Spleen (tissue), 11 donors: Measurements from ENCODE around the gene PRIM2. TPM values are rescaled to one million over a fixed set of nuclear protein-coding genes. Genes with fewer than 3 reads are reported as not detected.
"Not testable (repeated sequence)": the region's sequence is repeated elsewhere in the genome, so short reads cannot be mapped to it uniquely, and the experiment has no call there.

Experiments used
- DNase-seq: peaks from one replicate; pipeline ENCODE4 v3.0.0-alpha.2; 2020
- H3K27ac ChIP-seq, 8 donors: fragments of 200-600 bp; sonication (generic) in 7 of 8; 1 replicate in 4 of 8; 2 replicates in 4 of 8; pipeline versions ENCODE4 v1.5.0 to v1.8.0; 2016 to 2021; ENCODE audit warnings: inconsistent platforms in 4 of 8, mild to moderate bottlenecking in 4 of 8, moderate library complexity in 1 of 8
- H3K27me3 ChIP-seq, 7 donors: fragments of 200-600 bp; sonication (generic) in 6 of 7; replicated peaks in 1 of 7; 1 replicate in 4 of 7; 2 replicates in 3 of 7; pipeline versions ENCODE4 v1.5.0 to v1.8.0; 2016 to 2021; ENCODE audit warnings: inconsistent platforms in 3 of 7, mild to moderate bottlenecking in 1 of 7
- H3K36me3 ChIP-seq, 6 donors: fragments of 200-600 bp; sonication (generic) in 5 of 6; 1 replicate in 4 of 6; 2 replicates in 2 of 6; pipeline versions ENCODE4 v1.5.0 to v1.8.0; 2016 to 2021; ENCODE audit warnings: inconsistent platforms in 2 of 6
- H3K4me1 ChIP-seq, 6 donors: fragments of 200-600 bp; sonication (generic) in 5 of 6; 1 replicate in 3 of 6; 2 replicates in 3 of 6; pipeline versions ENCODE4 v1.5.0 to v1.8.0; 2016 to 2021; ENCODE audit warnings: inconsistent platforms in 3 of 6
- H3K4me3 ChIP-seq, 8 donors: fragments of 200-600 bp; sonication (generic) in 7 of 8; 1 replicate in 4 of 8; 2 replicates in 4 of 8; pipeline versions ENCODE4 v1.5.0 to v1.8.0; 2016 to 2021; ENCODE audit warnings: inconsistent platforms in 4 of 8, mild to moderate bottlenecking in 4 of 8, moderate library complexity in 2 of 8
- H3K9me3 ChIP-seq, 8 donors: fragments of 200-600 bp; sonication (generic) in 7 of 8; 1 replicate in 4 of 8; 2 replicates in 4 of 8; pipeline versions ENCODE4 v1.5.0 to v1.8.0; 2016 to 2021; ENCODE audit warnings: inconsistent platforms in 4 of 8
- CTCF ChIP-seq, 11 experiments: fragments of 200-600 bp in 7 of 11; fragments of 450-650 bp in 4 of 11; sonication (generic) in 4 of 11; IDR thresholded peaks in 8 of 11; conservative IDR thresholded peaks in 3 of 11; 1 replicate in 7 of 11; 2 replicates in 4 of 11; pipeline versions ENCODE4 v1.4.0 to v1.8.0; 2016 to 2021; ENCODE audit warnings: antibody characterized with exemption in 11 of 11, inconsistent platforms in 4 of 11, mild to moderate bottlenecking in 1 of 11
- POLR2A ChIP-seq, 3 donors: fragments of 450-650 bp; IDR thresholded peaks; one replicate each; pipeline ENCODE4 v1.5.1; 2017; ENCODE audit warnings: antibody characterized with exemption in 3 of 3, mild to moderate bottlenecking in 1 of 3
- POLR2AphosphoS5 ChIP-seq, 3 donors: sonication (generic); formaldehyde crosslinking; IDR thresholded peaks; one replicate each; pipeline ENCODE4 v1.5.1; 2017; ENCODE audit warnings: antibody characterized with exemption in 3 of 3
- WGBS, 5 donors: extraction: QIAGEN DNeasy Blood & Tissue Kit in 3 of 5; methylation state at CpG; one replicate each; pipeline versions ENCODE4 v1.1.5 to v1.1.7; 2013 to 2018; 5-methylcytosine and 5-hydroxymethylcytosine counted together
- intact Hi-C: fragments of 100-400 bp; cut with DNase I; formaldehyde crosslinking; loops from one replicate; pipeline ENCODE4 v1.15.0; 2023; ENCODE audit warnings: low total_unique reads
- polyA plus RNA-seq, 3 donors: library from polyadenylated mRNA; stranded (reverse); fragments of 200-250 nt; gene quantifications; one replicate each; pipeline ENCODE4 v1.2.1, GENCODE V29; 2013
- total RNA-seq, 7 donors: library from RNA; depleted of rRNA in 3 of 7; stranded (reverse); fragments of >200 nt in 3 of 7; fragmentation: NEBNext Ultra II Directional in 4 of 7; extraction: Animal tissue kit (Norgen Biotek cat#: 25700) in 4 of 7; gene quantifications; one replicate each; pipeline versions ENCODE4 v1.1.0 to v1.2.1, GENCODE V29; 2016 to 2021
- donor health status: healthy with polysubstance abuse.
- donor health status: DM: no; HTN: no; CAD: no; lungs with moderate emphysema.
- donor health status: DM: no; HTN: no; CAD: no.
- donor health status: Bipolar disorder and iron deficiency.
- donor health status: healthy.
- donor health status: DM: no; HTN: no; CAD: no.
- donor health status: DM: yes; HTN: yes; CAD: no.

The PRIM2 gene
- total and polyA plus RNA-seq, 10 donors, result 6.0 to 20.2 (median 13.9) TPM

GRCh38 chr6:57342148-57342669 lies 24.8 kb downstream of the PRIM2 start:
- TF ChIP-seq CTCF (IDR thresholded peaks at IDR 0.05 in 8 of 11, conservative IDR thresholded peaks at IDR 0.05 in 3 of 11) (no peak), POLR2AphosphoS5 (IDR thresholded peaks at IDR 0.05) (no peak), POLR2A (IDR thresholded peaks at IDR 0.05) (no peak)
- no peak for DNase-seq
- intact Hi-C loops, result no loop called here
- Histone ChIP-seq H3K4me1 (no peaks in the 10 kb centered on the region), H3K4me3 (no peak overlapping the region), H3K27ac (no peak overlapping the region), H3K9me3 (no peaks in the 10 kb centered on the region), H3K36me3 (no peaks in the 10 kb centered on the region), H3K27me3 (no peaks in the 10 kb centered on the region)
- 82 to 92% (median 91%) methylated on average over 2 of the region's 2 CpGs for WGBS, 5 donors

GRCh38 chr6:57343342-57343741 lies 25.9 kb downstream of the PRIM2 start:
- H3K9me3 ChIP-seq, H3K27me3 ChIP-seq, intact Hi-C loops, H3K36me3 ChIP-seq, H3K4me1 ChIP-seq, H3K27ac ChIP-seq, H3K4me3 ChIP-seq, DNase-seq: not testable (repeated sequence)
- WGBS, 5 donors, result 92 to 97% (median 95%) methylated on average over 3 of the region's 3 CpGs

GRCh38 chr6:57346715-57347114 lies 29.3 kb downstream of the PRIM2 start:
- H3K36me3 ChIP-seq, H3K27me3 ChIP-seq, H3K9me3 ChIP-seq, H3K4me1 ChIP-seq, intact Hi-C loops, DNase-seq, H3K4me3 ChIP-seq, H3K27ac ChIP-seq: not testable (repeated sequence)
- WGBS, 5 donors, result 46 to 100% (median 95%) methylated on average over 2 of the region's 2 CpGs

GRCh38 chr6:57347597-57347996 lies 30.2 kb downstream of the PRIM2 start:
- H3K4me1 ChIP-seq, H3K9me3 ChIP-seq, H3K27ac ChIP-seq, H3K4me3 ChIP-seq, H3K27me3 ChIP-seq, intact Hi-C loops, DNase-seq, H3K36me3 ChIP-seq: not testable (repeated sequence)

GRCh38 chr6:57350443-57350842 lies 33.0 kb downstream of the PRIM2 start:
- intact Hi-C loops, H3K36me3 ChIP-seq: not testable (repeated sequence)

GRCh38 chr6:57352596-57352995 lies 35.2 kb downstream of the PRIM2 start:
- intact Hi-C loops, H3K27me3 ChIP-seq, DNase-seq, H3K9me3 ChIP-seq, H3K36me3 ChIP-seq, H3K4me1 ChIP-seq, H3K27ac ChIP-seq, H3K4me3 ChIP-seq: not testable (repeated sequence)
- 36 to 75% (median 61%) methylated on average over 1 of the region's 1 CpG for WGBS, 5 donors

More at GRCh38 chr6:57350443-57350842, 33.0 kb downstream of the PRIM2 start:
- not testable (repeated sequence) for H3K9me3 ChIP-seq, H3K27ac ChIP-seq, H3K4me1 ChIP-seq, H3K4me3 ChIP-seq, H3K27me3 ChIP-seq, DNase-seq
- WGBS, 5 donors, result 46 to 68% (median 58%) methylated on average over 6 of the region's 6 CpGs

- intact Hi-C loops, H3K4me3 ChIP-seq, DNase-seq, H3K36me3 ChIP-seq, H3K4me1 ChIP-seq, H3K27me3 ChIP-seq, H3K9me3 ChIP-seq, H3K27ac ChIP-seq: not testable (repeated sequence)
Measured at GRCh38 chr6:57358319-57358718, 40.9 kb downstream of the PRIM2 start.

- intact Hi-C loops, DNase-seq, H3K9me3 ChIP-seq, H3K4me3 ChIP-seq, H3K27me3 ChIP-seq, H3K4me1 ChIP-seq, H3K27ac ChIP-seq, H3K36me3 ChIP-seq: not testable (repeated sequence)
Measured at GRCh38 chr6:57359766-57360165, 42.3 kb downstream of the PRIM2 start.

GRCh38 chr6:57362340-57362739 lies 44.9 kb downstream of the PRIM2 start:
- H3K27me3 ChIP-seq, H3K36me3 ChIP-seq, H3K4me1 ChIP-seq, H3K4me3 ChIP-seq, intact Hi-C loops, DNase-seq, H3K9me3 ChIP-seq, H3K27ac ChIP-seq: not testable (repeated sequence)
- WGBS, 5 donors, result 86 to 93% (median 89%) methylated on average over 2 of the region's 2 CpGs

GRCh38 chr6:57365076-57365583 lies 47.7 kb downstream of the PRIM2 start:
- intact Hi-C loops, H3K27ac ChIP-seq, DNase-seq, H3K9me3 ChIP-seq, H3K36me3 ChIP-seq, H3K4me1 ChIP-seq, H3K4me3 ChIP-seq, H3K27me3 ChIP-seq: not testable (repeated sequence)
- 79 to 98% (median 90%) methylated on average over 2 of the region's 2 CpGs for WGBS, 5 donors
